ENCODE results near the gene FOXP4. TPM values are rescaled to one million over a fixed set of nuclear protein-coding genes. Genes with fewer than 3 reads are reported as not detected.

Gene FOXP4
- total RNA-seq, 1 donor from 2014 or later = 41.9 TPM

DNA sequence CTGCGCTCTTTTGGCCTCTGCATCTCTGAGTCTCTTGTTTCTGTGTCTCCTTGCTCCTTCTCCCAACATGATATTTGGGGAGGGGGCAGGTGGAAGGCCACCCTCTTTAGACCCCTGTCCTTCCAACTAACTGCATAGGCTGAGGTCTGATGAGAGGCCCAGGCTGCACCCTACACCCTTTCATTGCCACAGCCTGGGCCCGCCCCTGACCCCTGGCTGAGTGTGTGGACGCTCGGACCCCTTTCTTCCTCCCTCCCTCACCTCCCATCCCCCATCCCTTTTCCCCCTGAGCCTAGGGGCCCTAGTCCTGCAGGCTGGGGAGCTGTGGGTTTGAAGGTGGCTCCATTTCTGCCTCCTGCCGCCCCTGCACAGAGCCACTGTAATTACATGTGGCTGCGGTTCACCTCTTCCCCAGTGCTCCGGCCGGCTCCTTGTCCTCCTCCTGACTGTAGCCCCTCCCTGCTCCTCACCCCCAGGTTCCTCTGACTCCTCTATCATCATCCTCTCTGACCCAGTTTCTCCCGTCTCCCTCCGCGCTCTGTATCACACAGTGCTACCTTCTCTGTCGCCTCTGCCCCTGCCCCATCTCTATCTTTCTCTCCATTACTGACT is 98.9 kb downstream of the FOXP4 start:
- Histone ChIP-seq H3K4me2 (ENCODE audit: low read length) (no peak overlapping the region), H3K27me3 (ENCODE audit: insufficient read depth, low read length) (no peaks in the 10 kb centered on the region), H3K4me1 (ENCODE audit: insufficient read depth, low read length) (peaks cover 9% of the 10 kb centered on the region), H4K20me1 (ENCODE audit: insufficient read depth, low read length) (peaks cover 89% of the 10 kb centered on the region), H3K9ac (ENCODE audit: low read length) (no peak overlapping the region), H3K27ac (ENCODE audit: low read depth, low read length) (no peak overlapping the region), H3K9me3 (ENCODE audit: insufficient read depth, low read depth, low read length) (no peaks in the 10 kb centered on the region), H3K36me3 (ENCODE audit: insufficient read depth, low read length) (peaks cover 5% of the 10 kb centered on the region), H2AFZ (ENCODE audit: low read depth, low read length) (no peak overlapping the region), H3K79me2 (ENCODE audit: insufficient read depth, low read length) (peaks cover 15% of the 10 kb centered on the region), H3K4me3 (ENCODE audit: insufficient read depth, low read depth, low read length) (no peak overlapping the region)
- no peaks in the 10 kb centered on the region for H3K27me3 Mint-ChIP-seq (ENCODE audit: low read depth, unreplicated experiment)
- H3K27ac Mint-ChIP-seq (ENCODE audit: unreplicated experiment) = peak overlapping the region; percentile 67
- TF ChIP-seq EZH2 (IDR thresholded peaks at IDR 0.05; ENCODE audit: insufficient read depth, low read length) (no peak), CTCF (IDR thresholded peaks at IDR 0.05; ENCODE audit: insufficient read depth, low read depth, low read length) (no peak)
- H3K36me3 Mint-ChIP-seq (ENCODE audit: low read depth, unreplicated experiment) = peaks cover 30% of the 10 kb centered on the region
- H3K9me3 Mint-ChIP-seq (ENCODE audit: unreplicated experiment) = no peaks in the 10 kb centered on the region
- FAIRE-seq (no peak), DNase-seq (ENCODE audit: low read depth) (no peak)
- H3K4me3 Mint-ChIP-seq (ENCODE audit: unreplicated experiment) = peak overlapping the region; percentile 73
- H3K4me1 Mint-ChIP-seq (ENCODE audit: low read depth, unreplicated experiment) = peaks cover 60% of the 10 kb centered on the region

DNA sequence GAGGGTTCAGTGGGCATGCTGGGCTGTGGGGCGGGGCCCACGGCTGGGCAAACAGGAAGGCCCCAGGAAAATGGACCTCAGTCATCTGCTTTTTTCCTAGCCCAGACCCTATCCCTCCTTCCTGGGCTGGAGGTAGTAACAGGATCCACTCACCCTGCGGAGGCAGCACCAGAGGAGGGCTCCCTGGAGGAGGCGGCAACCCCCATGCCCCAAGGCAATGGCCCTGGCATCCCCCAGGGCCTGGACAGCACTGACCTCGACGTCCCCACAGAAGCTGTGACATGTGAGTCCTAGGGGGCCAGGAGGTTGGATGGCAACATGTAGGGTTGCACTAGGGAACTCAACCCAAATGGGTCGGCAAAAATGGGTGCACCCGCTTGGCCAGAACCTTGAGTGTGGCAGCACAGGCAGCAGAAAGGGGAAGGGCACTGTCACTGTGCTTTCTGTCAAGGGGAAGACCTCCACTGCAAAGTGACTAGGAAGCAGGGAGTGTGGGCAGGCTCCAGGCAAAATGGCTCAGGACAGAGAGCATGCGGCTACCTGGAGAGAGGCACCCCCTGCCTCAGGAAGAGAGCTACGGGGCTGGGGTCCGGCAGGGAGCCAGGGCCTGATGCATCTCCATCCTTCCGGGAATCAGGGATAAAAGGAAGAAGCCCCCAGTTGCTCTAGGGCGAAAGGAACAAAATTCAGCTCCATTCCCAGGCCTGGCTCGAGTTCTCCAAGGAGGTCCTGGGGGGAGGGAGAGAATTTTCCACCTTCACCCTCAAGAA is 100.0 kb downstream of the FOXP4 start:
- Histone ChIP-seq H3K9me3 (ENCODE audit: insufficient read depth, low read depth, low read length) (no peaks in the 10 kb centered on the region), H3K9ac (ENCODE audit: low read length) (no peak overlapping the region), H3K79me2 (ENCODE audit: insufficient read depth, low read length) (peaks cover 14% of the 10 kb centered on the region), H4K20me1 (ENCODE audit: insufficient read depth, low read length) (peaks cover 82% of the 10 kb centered on the region), H3K4me2 (ENCODE audit: low read length) (no peak overlapping the region), H3K4me1 (ENCODE audit: insufficient read depth, low read length) (peaks cover 6% of the 10 kb centered on the region), H3K4me3 (ENCODE audit: insufficient read depth, low read depth, low read length) (no peak overlapping the region), H3K27me3 (ENCODE audit: insufficient read depth, low read length) (no peaks in the 10 kb centered on the region), H3K36me3 (ENCODE audit: insufficient read depth, low read length) (peaks cover 9% of the 10 kb centered on the region), H2AFZ (ENCODE audit: low read depth, low read length) (no peak overlapping the region), H3K27ac (ENCODE audit: low read depth, low read length) (no peak overlapping the region)
- no peak for TF ChIP-seq CTCF (IDR thresholded peaks at IDR 0.05; ENCODE audit: insufficient read depth, low read depth, low read length)
- TF ChIP-seq EZH2 (IDR thresholded peaks at IDR 0.05; ENCODE audit: insufficient read depth, low read length) = no peak
- no peak for DNase-seq (ENCODE audit: low read depth)
- Mint-ChIP-seq H3K27me3 (ENCODE audit: low read depth, unreplicated experiment) (no peaks in the 10 kb centered on the region), H3K4me3 (ENCODE audit: unreplicated experiment) (peak overlapping the region; percentile 68), H3K9me3 (ENCODE audit: unreplicated experiment) (no peaks in the 10 kb centered on the region), H3K27ac (ENCODE audit: unreplicated experiment) (peak overlapping the region; percentile 83), H3K4me1 (ENCODE audit: low read depth, unreplicated experiment) (peaks cover 50% of the 10 kb centered on the region), H3K36me3 (ENCODE audit: low read depth, unreplicated experiment) (peaks cover 25% of the 10 kb centered on the region)
- no peak for FAIRE-seq

Measured in astrocyte (in vitro differentiated cells and primary cell).